NCI-H1048 (cell line): ENCODE data around the gene CRTC1.

ENCODE experiments used
- DNase-seq: peaks from one replicate; lab custom pipeline; 2025; lab: John Stamatoyannopoulos, UW

CRTC1 gene

GRCh38 chr19:18783958-18784785, 100.7 kb downstream of the CRTC1 start:
- DNase-seq, result no peak

- DNase-seq, result no peak
These were observed 101.3 kb downstream of the CRTC1 start for GRCh38 chr19:18784786-18785120.

- DNase-seq, result peak; percentile 42
These were observed 102.0 kb downstream of the CRTC1 start for GRCh38 chr19:18785179-18786124.

- DNase-seq, result no peak
These were observed 105.3 kb downstream of the CRTC1 start for GRCh38 chr19:18788529-18789421.

- DNase-seq, result no peak
These were observed 106.0 kb downstream of the CRTC1 start for GRCh38 chr19:18789422-18789869.

GRCh38 chr19:18789883-18790565, 106.5 kb downstream of the CRTC1 start:
- no peak for DNase-seq

- no peak for DNase-seq
These were observed 107.3 kb downstream of the CRTC1 start, which contains the start of gene COMP for GRCh38 chr19:18790566-18791314. TSS of gene COMP (minus strand) at chr19:18791305. CDS start at chr19:18791269, 36 bp downstream.

GRCh38 chr19:18791315-18791678, 107.8 kb downstream of the CRTC1 start:
- DNase-seq, result no peak

- DNase-seq, result no peak
These were observed 109.2 kb downstream of the CRTC1 start for GRCh38 chr19:18792661-18793060.

GRCh38 chr19:18793144-18794028, 109.9 kb downstream of the CRTC1 start:
- DNase-seq, result no peak

GRCh38 chr19:18794029-18794313, 110.5 kb downstream of the CRTC1 start:
- no peak for DNase-seq

GRCh38 chr19:18794692-18795091, 111.2 kb downstream of the CRTC1 start:
- no peak for DNase-seq

- no peak for DNase-seq
These were observed 112.1 kb downstream of the CRTC1 start for GRCh38 chr19:18795540-18795939.

GRCh38 chr19:18796239-18796638, 112.8 kb downstream of the CRTC1 start:
- DNase-seq, result no peak

GRCh38 chr19:18798384-18799352, 115.2 kb downstream of the CRTC1 start:
- no peak for DNase-seq

- no peak for DNase-seq
These were observed 116.0 kb downstream of the CRTC1 start for GRCh38 chr19:18799389-18799970.

GRCh38 chr19:18800079-18800478, 116.6 kb downstream of the CRTC1 start:
- no peak for DNase-seq

GRCh38 chr19:18800636-18801035, 117.2 kb downstream of the CRTC1 start:
- no peak for DNase-seq
